ENCODE data around the gene RDH12. TPM values are rescaled to one million over a fixed set of nuclear protein-coding genes. Genes with fewer than 3 reads are reported as not detected.

RDH12 gene
- total RNA-seq, 4 donors from 2014 or later: 0.13 TPM; not detected in 3

GRCh38 chr14:67736771-67737170 is 35.1 kb downstream of the RDH12 start:
- no peak for TF ChIP-seq CTCF (IDR thresholded peaks at IDR 0.05 in 4 of 5, conservative IDR thresholded peaks at IDR 0.05 in 1 of 5)
- no peak for TF ChIP-seq POLR2A (IDR thresholded peaks at IDR 0.05)
- Histone ChIP-seq H3K4me1 (peaks cover 24 to 25% of the 10 kb centered on the region in 2 donors), H3K27me3 (no peaks in the 10 kb centered on the region), H3K9me3 (no peaks in the 10 kb centered on the region), H3K4me3 (no peak overlapping the region), H3K27ac (no peak overlapping the region), H3K36me3 (no peaks in the 10 kb centered on the region)
- ATAC-seq (no peak), DNase-seq (no peak)
- intact Hi-C loops (cut with DNase I; ENCODE audit: low total_unique reads) (no loop called here), in situ Hi-C loops (cut with MboI; ENCODE audit: low sequenced_read_pairs in 4 of 4) (no loop called here)

- Histone ChIP-seq H3K4me3 (no peak overlapping the region), H3K36me3 (no peaks in the 10 kb centered on the region), H3K9me3 (no peaks in the 10 kb centered on the region), H3K27me3 (no peaks in the 10 kb centered on the region), H3K4me1 (peaks cover 21 to 24% of the 10 kb centered on the region in 2 donors), H3K27ac (peak overlapping the region; percentile 37 to 70 (median 60))
- ATAC-seq (peak; percentile 85 to 97), DNase-seq (peak; percentile 79)
- no peak for TF ChIP-seq CTCF (IDR thresholded peaks at IDR 0.05 in 4 of 5, conservative IDR thresholded peaks at IDR 0.05 in 1 of 5)
- TF ChIP-seq POLR2A (IDR thresholded peaks at IDR 0.05): no peak
- in situ Hi-C loops (cut with MboI; ENCODE audit: low sequenced_read_pairs in 4 of 4) (no loop called here), intact Hi-C loops (cut with DNase I; ENCODE audit: low total_unique reads) (no loop called here)
Measured at GRCh38 chr14:67738740-67739504, 37.2 kb downstream of the RDH12 start.

DNA sequence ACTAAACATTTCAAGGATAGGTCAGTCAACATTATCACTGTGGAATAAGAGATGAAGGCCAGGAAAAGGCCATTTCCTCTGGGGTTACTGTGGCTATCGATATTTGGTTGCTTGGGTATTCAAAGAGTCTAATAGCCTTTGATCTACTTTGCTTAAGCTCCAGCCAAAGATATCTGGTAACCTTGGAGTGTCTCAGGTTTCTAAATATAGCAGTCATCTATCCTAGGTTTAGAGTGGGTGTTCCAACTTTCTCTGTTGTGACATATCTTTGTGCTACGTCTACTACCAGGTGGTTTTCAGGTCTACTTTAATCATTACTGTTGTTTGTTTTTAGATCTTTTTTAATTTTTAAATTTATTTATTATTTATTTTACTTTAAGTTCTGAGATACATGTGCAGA is 42.4 kb downstream of the RDH12 start:
- ATAC-seq: peak; percentile 92 to 97

GRCh38 chr14:67746927-67747326 is 45.2 kb downstream of the RDH12 start:
- Histone ChIP-seq H3K4me3 (no peak overlapping the region), H3K27ac (no peak overlapping the region), H3K9me3 (no peaks in the 10 kb centered on the region), H3K4me1 (peaks cover 3 to 5% of the 10 kb centered on the region in 2 donors), H3K36me3 (peaks cover 0 to 42% of the 10 kb centered on the region in 2 donors), H3K27me3 (no peaks in the 10 kb centered on the region)
- intact Hi-C loops (cut with DNase I; ENCODE audit: low total_unique reads): no loop called here
- DNase-seq (no peak), ATAC-seq (no peak)
- no peak for TF ChIP-seq CTCF (IDR thresholded peaks at IDR 0.05 in 4 of 5, conservative IDR thresholded peaks at IDR 0.05 in 1 of 5)
- no peak for TF ChIP-seq POLR2A (IDR thresholded peaks at IDR 0.05)
- in situ Hi-C loops (cut with MboI; ENCODE audit: low sequenced_read_pairs in 4 of 4): no loop called here

More for the DNA sequence above, 42.4 kb downstream of the RDH12 start:
- peaks cover 0 to 15% of the 10 kb centered on the region in 2 donors for H3K36me3 ChIP-seq
- in situ Hi-C loops (cut with MboI; ENCODE audit: low sequenced_read_pairs in 4 of 4) (no loop called here), intact Hi-C loops (cut with DNase I; ENCODE audit: low total_unique reads) (no loop called here)
- TF ChIP-seq POLR2A (IDR thresholded peaks at IDR 0.05) (no peak), CTCF (IDR thresholded peaks at IDR 0.05 in 4 of 5, conservative IDR thresholded peaks at IDR 0.05 in 1 of 5) (no peak)
- H3K27me3 ChIP-seq: no peaks in the 10 kb centered on the region
- no peak overlapping the region for H3K4me3 ChIP-seq
- H3K27ac ChIP-seq: peak overlapping the region in 3 of 4 donors; percentile 50 to 76 (median 50)
- no peaks in the 10 kb centered on the region for H3K9me3 ChIP-seq
- H3K4me1 ChIP-seq: peaks cover 3 to 5% of the 10 kb centered on the region in 2 donors
- DNase-seq: no peak

All from gastrocnemius medialis (tissue), 4 donors.